ENCODE results near the gene ZDHHC11B.

ZDHHC11B gene

GRCh38 chr5:672329-673160, 112.0 kb downstream of the ZDHHC11B start (continued):
- peak; percentile 89 for TF ChIP-seq ZNF692 (tag by site-specific recombination; IDR thresholded peaks at IDR 0.05)
- peak; percentile 61 for TF ChIP-seq PRDM6 (tag by site-specific recombination; IDR thresholded peaks at IDR 0.05)
- no peak for TF ChIP-seq ZNF792 (tag by site-specific recombination; IDR thresholded peaks at IDR 0.05)
- no peak for TF ChIP-seq ZNF701 (tag by site-specific recombination; IDR thresholded peaks at IDR 0.05)
- peak; percentile 82 for TF ChIP-seq ZBTB17 (tag by site-specific recombination; IDR thresholded peaks at IDR 0.05)
- TF ChIP-seq ZNF350 (tag by site-specific recombination; IDR thresholded peaks at IDR 0.05) = no peak
- no peak for TF ChIP-seq ZNF16 (tag by site-specific recombination; IDR thresholded peaks at IDR 0.05; ENCODE audit: low read depth)
- TF ChIP-seq GLIS2 (tag by site-specific recombination; IDR thresholded peaks at IDR 0.05) = peak; percentile 97
- TF ChIP-seq ZNF324 (tag by site-specific recombination; IDR thresholded peaks at IDR 0.05) = no peak
- peak; percentile 2 for TF ChIP-seq ZBTB26 (tag by site-specific recombination; optimal IDR thresholded peaks at IDR 0.05)
- peak; percentile 97 for TF ChIP-seq GLIS1 (tag by site-specific recombination; IDR thresholded peaks at IDR 0.05)
- TF ChIP-seq ZNF37A (tag by site-specific recombination; IDR thresholded peaks at IDR 0.05) = no peak
- TF ChIP-seq REST (tag by site-specific recombination; IDR thresholded peaks at IDR 0.05) = peak; percentile 61; the same call in 1 of the 2 replicates
- peak; percentile 93 for TF ChIP-seq ZFP69B (tag by site-specific recombination; IDR thresholded peaks at IDR 0.05)
- no peak for TF ChIP-seq YY1 (tag by site-specific recombination; IDR thresholded peaks at IDR 0.05)
- TF ChIP-seq ZIC2 (tag by site-specific recombination; IDR thresholded peaks at IDR 0.05) = peak; percentile 84
- TF ChIP-seq INSM2 (tag by site-specific recombination; IDR thresholded peaks at IDR 0.05) = no peak
- no peak for TF ChIP-seq ZNF202 (tag by site-specific recombination; IDR thresholded peaks at IDR 0.05; ENCODE audit: borderline replicate concordance)
- TF ChIP-seq ZNF501 (tag by site-specific recombination; IDR thresholded peaks at IDR 0.05) = 0 out of 2 replicates have a peak, but pooled peaks have one; percentile 47
- no peak for TF ChIP-seq ZNF548 (tag by site-specific recombination; IDR thresholded peaks at IDR 0.05)
- no peak for TF ChIP-seq ZNF140 (tag by site-specific recombination; IDR thresholded peaks at IDR 0.05)
- peak; percentile 13; the same call in 1 of the 2 replicates for TF ChIP-seq ZEB2 (tag by site-specific recombination; IDR thresholded peaks at IDR 0.05)
- TF ChIP-seq ZFHX2 (tag by site-specific recombination; conservative IDR thresholded peaks at IDR 0.05) = peak; percentile 34; the same call in 1 of the 2 replicates
- no peak for TF ChIP-seq TCF7L2 (IDR thresholded peaks at IDR 0.05; ENCODE audit: borderline replicate concordance, low read depth, low read length)
- peak; percentile 38; the same call in 1 of the 2 replicates for TF ChIP-seq SP7 (tag by site-specific recombination; IDR thresholded peaks at IDR 0.05)
- TF ChIP-seq ZSCAN30 (tag by site-specific recombination; IDR thresholded peaks at IDR 0.05) = 0 out of 2 replicates have a peak, but pooled peaks have one; percentile 10
- TF ChIP-seq SCRT1 (tag by site-specific recombination; IDR thresholded peaks at IDR 0.05; ENCODE audit: borderline replicate concordance) = no peak
- TF ChIP-seq ZNF335 (tag by site-specific recombination; conservative IDR thresholded peaks at IDR 0.05) = 0 out of 2 replicates have a peak, but pooled peaks have one; percentile 27
- TF ChIP-seq ZNF423 (tag by site-specific recombination; IDR thresholded peaks at IDR 0.05) = peak; percentile 84; the same call in 1 of the 2 replicates
- TF ChIP-seq ZNF610 (tag by site-specific recombination; IDR thresholded peaks at IDR 0.05; ENCODE audit: borderline replicate concordance) = no peak
